Ovary (tissue), 9 donors: ENCODE results near the gene EPS8. TPM values are rescaled to one million over a fixed set of nuclear protein-coding genes. Genes with fewer than 3 reads are reported as not detected.
A peak's percentile ranks its signal among the peaks of the same experiment; 100 is the strongest.

ENCODE experiments used
- DNase-seq, 5 donors: peaks; one replicate each; pipeline ENCODE4 v3.0.0-alpha.2; 2019 to 2020
- H3K27ac ChIP-seq, 2 donors: fragments of 200-600 bp; one replicate each; pipeline versions ENCODE4 v1.5.1 to v1.8.0; 2019 to 2022
- H3K27me3 ChIP-seq: fragments of 200-600 bp; one replicate; pipeline ENCODE4 v1.8.0; 2022
- H3K36me3 ChIP-seq: fragments of 200-600 bp; sonication (generic); one replicate; pipeline ENCODE4 v1.5.1; 2019
- H3K4me1 ChIP-seq: one replicate; pipeline ENCODE4 v1.8.1; 2013; ENCODE audit warnings: mild to moderate bottlenecking, moderate library complexity; ENCODE audit not compliant: insufficient read depth
- H3K4me3 ChIP-seq: fragments of 200-600 bp; sonication (generic); one replicate; pipeline ENCODE4 v1.5.1; 2017
- H3K9me3 ChIP-seq, 2 donors: fragments of 200-600 bp in 1 of 2; sonication (generic) in 1 of 2; one replicate each; pipeline versions ENCODE4 v1.5.1 to v1.8.1; 2013 to 2019; ENCODE audit warnings: mild to moderate bottlenecking in 1 of 2, moderate library complexity in 1 of 2
- EP300 ChIP-seq: sonication (generic); formaldehyde crosslinking; IDR thresholded peaks from one replicate; pipeline ENCODE4 v1.6.1; 2017; ENCODE audit warnings: antibody characterized with exemption
- POLR2A ChIP-seq: fragments of 450-650 bp; IDR thresholded peaks from one replicate; pipeline ENCODE4 v1.6.1; 2017; ENCODE audit warnings: antibody characterized with exemption, mild to moderate bottlenecking, moderate library complexity
- WGBS, 3 donors: extraction: QIAGEN DNeasy Blood & Tissue Kit in 1 of 3; methylation state at CpG; one replicate each; pipeline versions ENCODE4 v1.1.5 to v1.1.7; 2013 to 2017; 5-methylcytosine and 5-hydroxymethylcytosine counted together
- intact Hi-C, 4 donors: fragments of 100-400 bp; cut with DNase I; formaldehyde crosslinking; loops; one replicate each; pipeline versions ENCODE4 v1.11.0 to v1.15.1; 2022 to 2023
- polyA plus RNA-seq, 2 donors: library from polyadenylated mRNA; stranded (reverse); fragments of 200-250 nt in 1 of 2; fragments of 350-450 nt in 1 of 2; fragmentation: Illumina TruSeq in 1 of 2; extraction: RNeasy Lipid Tissue Mini Kit (QIAGEN cat#74804) in 1 of 2; gene quantifications; one replicate each; pipeline ENCODE4 v1.2.3, GENCODE V29; 2013 to 2014
- total RNA-seq, 7 donors: library from RNA; depleted of rRNA in 2 of 7; stranded (reverse); fragments of >200 nt in 2 of 7; fragmentation: NEBNext Ultra II Directional in 3 of 7; extraction: Animal tissue kit (Norgen Biotek cat#: 25700) in 3 of 7; gene quantifications; one replicate each; pipeline versions ENCODE4 v1.1.0 to v1.2.4, GENCODE V29; 2016 to 2023
- TF ChIP-seq, protein P1 (sequence below), 3 donors: fragments of 450-650 bp in 2 of 3; fragments of 200-600 bp in 1 of 3; IDR thresholded peaks; one replicate each; pipeline versions ENCODE4 v1.5.1 to v1.8.0; 2016 to 2022; ENCODE audit warnings: antibody characterized with exemption in 3 of 3, mild to moderate bottlenecking in 1 of 3
- donor health status: DM: no; HTN: no; CAD: no; lungs with moderate emphysema.
- donor health status: DM: no; HTN: no; CAD: no.
- donor health status: Bipolar disorder and iron deficiency.
- donor health status: DM: yes; HTN: yes; CAD: no.
- donor health status: DM: no; HTN: no; CAD: no.
- donor health status: DM: yes; HTN: yes; CAD: no.

EPS8 gene
- total and polyA plus RNA-seq, 9 donors = 56.2 to 94.9 (median 77.4) TPM

DNA sequence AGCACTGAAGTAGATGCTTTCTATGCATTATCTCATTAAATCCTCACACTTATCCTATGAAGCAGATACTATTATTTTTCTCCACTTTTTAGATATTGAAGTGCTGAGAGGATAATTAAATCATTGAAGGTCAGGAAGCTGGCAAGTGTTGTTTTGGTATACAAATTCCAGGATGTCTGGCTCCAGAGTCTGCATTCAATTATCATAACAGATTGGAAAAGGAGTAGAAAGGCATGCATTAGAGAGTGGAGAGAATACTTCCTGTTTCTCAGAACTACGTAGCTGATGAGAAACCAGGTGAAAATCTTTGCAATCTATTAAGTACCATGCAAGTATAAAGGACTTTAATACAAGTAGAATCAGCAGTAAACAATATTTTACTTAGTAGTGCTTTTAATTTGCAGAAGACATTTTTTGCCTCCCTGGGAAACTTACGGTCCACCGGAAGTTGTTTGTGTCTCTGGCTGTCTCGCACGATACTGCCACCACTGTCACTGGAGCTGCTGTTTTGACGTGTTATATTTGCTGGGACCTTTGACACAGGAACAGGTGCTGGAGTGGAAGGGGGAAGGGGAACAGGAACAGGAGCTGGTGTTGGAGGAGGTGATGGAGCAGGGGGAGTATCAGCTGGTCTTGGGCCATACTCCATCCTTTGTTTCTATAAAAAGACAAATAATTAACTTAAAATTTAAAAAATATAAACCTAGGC, 158.0 kb downstream of the EPS8 start:
- Histone ChIP-seq H3K9me3 (no peaks in the 10 kb centered on the region), H3K27ac (no peak overlapping the region), H3K4me3 (no peak overlapping the region), H3K36me3 (no peaks in the 10 kb centered on the region), H3K27me3 (no peaks in the 10 kb centered on the region), H3K4me1 (peaks cover 9% of the 10 kb centered on the region)
- no peak for DNase-seq
- WGBS, 3 donors = 67 to 83% (median 68%) methylated on average over 6 of the region's 6 CpGs
- TF ChIP-seq, protein P1, sequence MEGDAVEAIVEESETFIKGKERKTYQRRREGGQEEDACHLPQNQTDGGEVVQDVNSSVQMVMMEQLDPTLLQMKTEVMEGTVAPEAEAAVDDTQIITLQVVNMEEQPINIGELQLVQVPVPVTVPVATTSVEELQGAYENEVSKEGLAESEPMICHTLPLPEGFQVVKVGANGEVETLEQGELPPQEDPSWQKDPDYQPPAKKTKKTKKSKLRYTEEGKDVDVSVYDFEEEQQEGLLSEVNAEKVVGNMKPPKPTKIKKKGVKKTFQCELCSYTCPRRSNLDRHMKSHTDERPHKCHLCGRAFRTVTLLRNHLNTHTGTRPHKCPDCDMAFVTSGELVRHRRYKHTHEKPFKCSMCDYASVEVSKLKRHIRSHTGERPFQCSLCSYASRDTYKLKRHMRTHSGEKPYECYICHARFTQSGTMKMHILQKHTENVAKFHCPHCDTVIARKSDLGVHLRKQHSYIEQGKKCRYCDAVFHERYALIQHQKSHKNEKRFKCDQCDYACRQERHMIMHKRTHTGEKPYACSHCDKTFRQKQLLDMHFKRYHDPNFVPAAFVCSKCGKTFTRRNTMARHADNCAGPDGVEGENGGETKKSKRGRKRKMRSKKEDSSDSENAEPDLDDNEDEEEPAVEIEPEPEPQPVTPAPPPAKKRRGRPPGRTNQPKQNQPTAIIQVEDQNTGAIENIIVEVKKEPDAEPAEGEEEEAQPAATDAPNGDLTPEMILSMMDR (IDR thresholded peaks at IDR 0.05) = no peak
- no peak for TF ChIP-seq EP300
- TF ChIP-seq POLR2A = no peak
- intact Hi-C loops = loop anchor here in 1 of 4 donors (10.0 kb wide), 1 partner anchor 154 kb away; the partner anchor contains the start of gene EPS8

DNA sequence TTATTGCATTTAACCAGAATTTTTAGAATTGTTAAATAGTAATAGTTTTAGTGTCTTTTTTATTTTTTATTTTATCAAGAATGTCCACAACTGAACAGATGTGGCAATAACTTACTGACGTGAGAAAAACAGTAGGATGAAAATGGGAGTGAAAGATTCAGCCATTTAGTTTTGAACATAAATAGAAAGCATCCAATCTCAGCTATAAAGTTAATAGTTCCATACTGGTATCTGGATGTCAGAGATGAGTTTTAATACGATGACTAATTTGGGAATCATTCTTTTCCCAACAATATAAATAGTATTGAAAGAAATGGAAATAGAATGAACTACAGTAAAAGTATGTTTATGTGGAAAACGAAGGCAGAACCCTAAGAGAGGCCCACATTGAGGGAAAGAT, 159.4 kb downstream of the EPS8 start:
- intact Hi-C loops = loop anchor here in 1 of 4 donors (10.0 kb wide), 1 partner anchor 155 kb away; the partner anchor contains the start of gene EPS8
- no peaks in the 10 kb centered on the region for H3K27me3 ChIP-seq
- 27 to 39% (median 27%) methylated on average over 3 of the region's 3 CpGs for WGBS, 3 donors
- no peak for TF ChIP-seq POLR2A
- no peak for TF ChIP-seq EP300
- TF ChIP-seq, protein P1 (IDR thresholded peaks at IDR 0.05) = no peak
- peak overlapping the region; percentile 23 to 51 for H3K27ac ChIP-seq
- H3K36me3 ChIP-seq = no peaks in the 10 kb centered on the region
- no peak overlapping the region for H3K4me3 ChIP-seq
- DNase-seq = no peak
- H3K9me3 ChIP-seq = no peaks in the 10 kb centered on the region
- peaks cover 7% of the 10 kb centered on the region for H3K4me1 ChIP-seq

DNA sequence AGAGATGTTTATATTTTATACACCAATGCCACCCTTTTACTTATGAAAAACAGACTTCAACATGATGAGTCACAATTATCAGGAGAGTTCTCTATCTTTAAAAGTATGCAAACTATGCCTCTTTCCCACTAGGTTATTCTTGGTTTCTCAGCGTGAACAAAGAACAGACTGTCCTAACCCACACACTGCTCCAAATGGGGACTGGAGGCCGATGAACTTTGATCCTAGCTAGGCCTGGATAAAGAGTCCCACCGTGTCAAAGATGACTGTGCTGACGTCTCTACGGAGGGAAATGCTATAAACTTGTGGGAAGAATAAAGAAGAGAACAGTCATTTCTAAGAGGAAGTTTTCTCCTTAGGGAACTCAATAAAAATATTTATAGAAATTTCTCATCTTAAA, 160.1 kb downstream of the EPS8 start:
- H3K4me1 ChIP-seq = peaks cover 7% of the 10 kb centered on the region
- 3 to 6% (median 5%) methylated on average over 5 of the region's 5 CpGs for WGBS, 3 donors
- H3K36me3 ChIP-seq = no peaks in the 10 kb centered on the region
- peak; percentile 57 to 82 (median 69) for DNase-seq
- TF ChIP-seq, protein P1 (IDR thresholded peaks at IDR 0.05) = no peak
- TF ChIP-seq POLR2A = no peak
- TF ChIP-seq EP300 = peak; percentile 98
- H3K9me3 ChIP-seq = no peaks in the 10 kb centered on the region
- no peak overlapping the region for H3K4me3 ChIP-seq
- intact Hi-C loops = no loop called here
- peak overlapping the region in 1 of 2 donors; percentile 51 for H3K27ac ChIP-seq
- H3K27me3 ChIP-seq = no peaks in the 10 kb centered on the region

DNA sequence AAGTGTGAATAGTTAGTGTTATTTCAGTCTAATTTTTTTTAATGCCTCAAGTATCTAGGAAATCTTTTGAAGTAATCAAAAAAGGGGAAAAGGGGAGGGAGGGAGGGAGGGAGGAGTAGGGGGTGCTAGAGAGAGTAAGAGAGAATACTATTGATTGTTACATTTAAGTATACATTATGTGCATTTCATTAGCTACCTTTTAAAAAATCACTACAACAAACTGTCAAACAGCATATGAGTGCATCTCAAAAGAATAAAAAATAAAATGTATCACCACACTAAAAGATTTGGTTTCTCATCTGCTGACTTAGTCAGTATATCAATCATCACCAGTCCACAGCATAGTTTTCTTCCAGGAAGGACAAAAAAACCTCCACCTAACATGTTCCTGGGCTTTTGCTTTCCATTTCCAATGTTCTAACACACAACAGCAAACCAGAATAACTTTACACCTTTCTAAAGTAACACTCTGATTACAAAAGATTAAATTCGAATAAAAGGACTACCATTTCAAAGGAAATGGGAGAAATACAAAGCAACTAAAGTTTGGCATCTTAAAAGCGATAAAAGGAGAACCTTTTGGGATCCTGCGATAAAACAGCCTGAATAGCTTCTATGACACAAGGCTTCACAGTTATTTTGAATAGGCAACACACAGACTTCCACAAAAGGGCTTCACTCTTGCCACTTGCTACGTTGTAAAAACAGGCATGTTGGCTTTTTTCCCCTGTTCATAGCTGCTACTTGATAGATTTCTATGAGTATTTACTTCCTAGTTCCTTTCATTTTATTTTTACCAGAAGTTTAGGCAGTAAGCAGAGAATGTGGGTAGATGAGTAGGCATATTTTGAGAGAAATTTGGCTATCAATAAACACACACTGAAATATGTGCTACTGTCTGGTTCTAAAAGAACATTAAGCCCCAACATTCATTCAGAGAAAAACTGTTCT, 160.9 kb downstream of the EPS8 start:
- DNase-seq = no peak
- Histone ChIP-seq H3K4me3 (no peak overlapping the region), H3K4me1 (peaks cover 5% of the 10 kb centered on the region), H3K27ac (peak overlapping the region in 1 of 2 donors; percentile 51), H3K9me3 (no peaks in the 10 kb centered on the region), H3K36me3 (no peaks in the 10 kb centered on the region), H3K27me3 (no peaks in the 10 kb centered on the region)
- intact Hi-C loops = no loop called here
- 18 to 33% (median 19%) methylated on average over 4 of the region's 4 CpGs for WGBS, 3 donors
- TF ChIP-seq, protein P1 (IDR thresholded peaks at IDR 0.05) = no peak
- TF ChIP-seq EP300 = no peak
- TF ChIP-seq POLR2A = no peak
